Measurements from ENCODE around the gene TNS3. TPM values are rescaled to one million over a fixed set of nuclear protein-coding genes. Genes with fewer than 3 reads are reported as not detected.

The TNS3 gene
- total and polyA plus RNA-seq, 2 of the 13 experiments (the other 11 are each of a cell fraction or from before 2014, with no cell fraction given): 52.9 to 55.7 TPM

- H3K9ac ChIP-seq (ENCODE audit: insufficient read depth, low read depth, low read length): no peak overlapping the region
- H3K4me1 ChIP-seq (ENCODE audit: insufficient read depth, low read length): peaks cover 24% of the 10 kb centered on the region
- in situ Hi-C loops (cut with HindIII; ENCODE audit: extremely low pct_ligation_motif_present, low pct_unique_long_range_greater_than_20kb) (no loop called here), intact Hi-C loops (cut with micrococcal nuclease; ENCODE audit: unreplicated experiment) (loop anchor here (10.0 kb wide), 1 partner anchor 147 kb away; no protein-coding TSS in a partner anchor)
- H3K27ac ChIP-seq (ENCODE audit: extremely low read length, insufficient read depth, low read length): no peak overlapping the region
- H3K4me2 ChIP-seq (ENCODE audit: low read depth, low read length): no peak overlapping the region
- no peaks in the 10 kb centered on the region for H3K27me3 ChIP-seq (ENCODE audit: control insufficient read depth in 1 of 2, insufficient read depth in 2 of 2, low read length in 2 of 2)
- H3K9me3 ChIP-seq (ENCODE audit: low read length): no peaks in the 10 kb centered on the region
- CTCF ChIA-PET (ENCODE audit: low intra/inter-chr PET ratio, low total read pairs): no interaction called here
- no peak for ATAC-seq
- TSS peak; percentile 12 for BruUV-seq (replicated peaks)
- 98% methylated on average over 18 of the region's 18 CpGs for WGBS (ENCODE audit: low lambda C conversion rate)
- POLR2A ChIA-PET: no interaction called here
- H4K20me1 ChIP-seq (ENCODE audit: insufficient read depth, low read length): peaks cover 18% of the 10 kb centered on the region; the same call in 1 of the 2 replicates
- H3K4me3 ChIP-seq (replicated peaks in 1 of 3; ENCODE audit: insufficient read depth in 1 of 3, low read depth in 2 of 3, low read length in 3 of 3): no peak overlapping the region
- DNase-seq (ENCODE audit: low spot score): no peak
- FAIRE-seq: no peak
- H3K36me3 ChIP-seq (replicated peaks in 1 of 2; ENCODE audit: control insufficient read depth in 1 of 2, insufficient read depth in 2 of 2, low read length in 2 of 2): peaks cover 44 to 84% of the 10 kb centered on the region in 2 experiments
- no peak overlapping the region for H2AFZ ChIP-seq (ENCODE audit: low read length)
- peak; percentile 37 for TF ChIP-seq RBM22 (optimal IDR thresholded peaks at IDR 0.05; ENCODE audit: low read length)
- no peak for TF ChIP-seq ZKSCAN1 (IDR thresholded peaks at IDR 0.05; ENCODE audit: low read length)
- TF ChIP-seq ZBTB20 (CRISPR knock-in tag; IDR thresholded peaks at IDR 0.05; ENCODE audit: borderline replicate concordance, low read depth): no peak
- no peak for TF ChIP-seq SRY (CRISPR knock-in tag; IDR thresholded peaks at IDR 0.05)
- TF ChIP-seq ZNF770 (CRISPR knock-in tag; IDR thresholded peaks at IDR 0.05): no peak
- no peaks in the 10 kb centered on the region for H3K79me2 ChIP-seq (ENCODE audit: insufficient read depth, low read length)
Measured at GRCh38 chr7:47411281-47411869, 170.5 kb downstream of the TNS3 start.

- ChIA-PET CTCF (ENCODE audit: low intra/inter-chr PET ratio, low total read pairs) (no interaction called here), POLR2A (no interaction called here)
- Histone ChIP-seq H2AFZ (ENCODE audit: low read length) (no peak overlapping the region), H3K9me3 (ENCODE audit: low read length) (no peaks in the 10 kb centered on the region), H3K9ac (ENCODE audit: insufficient read depth, low read depth, low read length) (no peak overlapping the region), H3K36me3 (replicated peaks in 1 of 2; ENCODE audit: control insufficient read depth in 1 of 2, insufficient read depth in 2 of 2, low read length in 2 of 2) (peaks cover 28 to 73% of the 10 kb centered on the region in 2 experiments), H3K4me3 (replicated peaks in 1 of 3; ENCODE audit: insufficient read depth in 1 of 3, low read depth in 2 of 3, low read length in 3 of 3) (no peak overlapping the region), H3K4me2 (ENCODE audit: low read depth, low read length) (no peak overlapping the region), H3K79me2 (ENCODE audit: insufficient read depth, low read length) (no peaks in the 10 kb centered on the region), H3K4me1 (ENCODE audit: insufficient read depth, low read length) (peaks cover 37% of the 10 kb centered on the region), H4K20me1 (ENCODE audit: insufficient read depth, low read length) (peaks cover 32% of the 10 kb centered on the region), H3K27me3 (ENCODE audit: control insufficient read depth in 1 of 2, insufficient read depth in 2 of 2, low read length in 2 of 2) (no peaks in the 10 kb centered on the region), H3K27ac (ENCODE audit: extremely low read length, insufficient read depth, low read length) (no peak overlapping the region)
- in situ Hi-C loops (cut with HindIII; ENCODE audit: extremely low pct_ligation_motif_present, low pct_unique_long_range_greater_than_20kb) (no loop called here), intact Hi-C loops (cut with micrococcal nuclease; ENCODE audit: unreplicated experiment) (no loop called here)
- no peak for FAIRE-seq
- no TSS peak for BruUV-seq (replicated peaks)
- 96% methylated on average over 5 of the region's 5 CpGs for WGBS (ENCODE audit: low lambda C conversion rate)
- ATAC-seq: no peak
- DNase-seq (ENCODE audit: low spot score): no peak
- TF ChIP-seq SYNCRIP (IDR thresholded peaks at IDR 0.05; ENCODE audit: insufficient read depth, low read depth, low read length): no peak
- no peak for TF ChIP-seq BCLAF1 (IDR thresholded peaks at IDR 0.05)
- no peak for TF ChIP-seq ATM (IDR thresholded peaks at IDR 0.05; ENCODE audit: borderline replicate concordance)
- no peak for TF ChIP-seq HMG20A (CRISPR knock-in tag; IDR thresholded peaks at IDR 0.05; ENCODE audit: borderline replicate concordance)
- TF ChIP-seq MIXL1 (CRISPR knock-in tag; IDR thresholded peaks at IDR 0.05): no peak
- no peak for TF ChIP-seq ZSCAN12 (CRISPR knock-in tag; IDR thresholded peaks at IDR 0.05)
Measured at GRCh38 chr7:47408675-47409074, 173.2 kb downstream of the TNS3 start.

Data from HepG2 (cell line).